Adrenal gland (tissue), 12 donors: ENCODE results near the gene ERICH6B. TPM values are rescaled to one million over a fixed set of nuclear protein-coding genes. Genes with fewer than 3 reads are reported as not detected.

ENCODE experiments used
- DNase-seq, 7 donors: peaks; one replicate each; pipeline ENCODE4 v3.0.0-alpha.2; 2019 to 2020
- H3K27ac ChIP-seq, 5 donors: fragments of 200-600 bp; sonication (generic) in 4 of 5; 1 replicate in 3 of 5; 2 replicates in 2 of 5; pipeline versions ENCODE4 v1.5.1 to v1.8.0; 2016 to 2020; ENCODE audit warnings: mild to moderate bottlenecking in 1 of 5
- H3K27me3 ChIP-seq: fragments of 200-600 bp; 2 replicates; pipeline ENCODE4 v1.8.0; 2021
- H3K36me3 ChIP-seq, 2 donors: fragments of 200-600 bp; replicated peaks in 1 of 2; 1 replicate in 1 of 2; 2 replicates in 1 of 2; pipeline versions ENCODE4 v1.5.1 to v1.8.0; 2018 to 2022
- H3K4me1 ChIP-seq, 2 donors: fragments of 200-600 bp; replicated peaks in 1 of 2; 1 replicate in 1 of 2; 2 replicates in 1 of 2; pipeline versions ENCODE4 v1.5.1 to v1.8.0; 2018 to 2021
- H3K4me3 ChIP-seq, 4 donors: fragments of 200-600 bp; sonication (generic) in 3 of 4; one replicate each; pipeline ENCODE4 v1.5.1; 2016 to 2018
- H3K9me3 ChIP-seq, 3 donors: fragments of 200-600 bp; sonication (generic) in 1 of 3; replicated peaks in 1 of 3; 1 replicate in 2 of 3; 2 replicates in 1 of 3; pipeline versions ENCODE4 v1.5.1 to v1.8.0; 2016 to 2021
- CTCF ChIP-seq, 6 experiments: fragments of 450-650 bp in 4 of 6; fragments of 200-600 bp in 2 of 6; sonication (generic) in 1 of 6; IDR thresholded peaks; 1 replicate in 5 of 6; 2 replicates in 1 of 6; pipeline versions ENCODE4 v1.5.1 to v1.8.0; 2016 to 2021; ENCODE audit warnings: antibody characterized with exemption in 6 of 6, mild to moderate bottlenecking in 2 of 6, moderate library complexity in 1 of 6
- POLR2A ChIP-seq, 2 donors: fragments of 450-650 bp; IDR thresholded peaks; one replicate each; pipeline ENCODE4 v1.6.1; 2017; ENCODE audit warnings: antibody characterized with exemption in 2 of 2, mild to moderate bottlenecking in 2 of 2, moderate library complexity in 1 of 2
- WGBS, 4 donors: extraction: QIAGEN DNeasy Blood & Tissue Kit in 2 of 4; methylation state at CpG; one replicate each; pipeline versions ENCODE4 v1.1.5 to v1.1.7; 2013 to 2017; 5-methylcytosine and 5-hydroxymethylcytosine counted together
- intact Hi-C, 2 donors: fragments of 100-400 bp; cut with DNase I; formaldehyde crosslinking; loops; one replicate each; pipeline versions ENCODE4 v1.14.1 to v1.15.0; 2022 to 2023
- polyA plus RNA-seq, 3 donors: library from polyadenylated mRNA; stranded (reverse); fragments of 200-250 nt in 2 of 3; fragments of 350-450 nt in 1 of 3; fragmentation: Illumina TruSeq in 1 of 3; extraction: RNeasy Lipid Tissue Mini Kit (QIAGEN cat#74804) in 1 of 3; gene quantifications; one replicate each; pipeline ENCODE4 v1.2.3, GENCODE V29; 2013 to 2014
- total RNA-seq, 9 donors: library from RNA; depleted of rRNA in 4 of 9; stranded (reverse); fragments of >200 nt in 4 of 9; fragments of 120-200 nt in 1 of 9; fragmentation: NEBNext Ultra II Directional in 1 of 9; extraction: Animal tissue kit (Norgen Biotek cat#: 25700) in 1 of 9; gene quantifications; one replicate each; pipeline versions ENCODE4 v1.1.0 to v1.2.4, GENCODE V29; 2013 to 2023
- donor health status: healthy with polysubstance abuse.
- donor health status: Bipolar disorder and iron deficiency.
- donor health status: DM: yes; HTN: yes; CAD: no.
- donor health status: DM: no; HTN: no; CAD: no.
- donor health status: DM: no; HTN: no; CAD: no.
- donor health status: DM: yes; HTN: yes; CAD: no.

Gene ERICH6B
- total and polyA plus RNA-seq, 12 donors: 0.06 TPM; not detected in 11

GRCh38 chr13:45546410-45546765 is 69.2 kb downstream of the ERICH6B start:
- Histone ChIP-seq H3K27me3 (no peaks in the 10 kb centered on the region), H3K27ac (no peak overlapping the region), H3K9me3 (no peaks in the 10 kb centered on the region), H3K36me3 (no peaks in the 10 kb centered on the region), H3K4me1 (no peaks in the 10 kb centered on the region), H3K4me3 (no peak overlapping the region)
- TF ChIP-seq CTCF (IDR thresholded peaks at IDR 0.05) (no peak), POLR2A (IDR thresholded peaks at IDR 0.05) (no peak)
- intact Hi-C loops: no loop called here
- WGBS, 4 donors: 87 to 92% (median 89%) methylated on average over 8 of the region's 8 CpGs
- no peak for DNase-seq

GRCh38 chr13:45545686-45546409 is 69.7 kb downstream of the ERICH6B start:
- intact Hi-C loops: no loop called here

GRCh38 chr13:45544520-45544919 is 71.0 kb downstream of the ERICH6B start:
- no peak for DNase-seq
- H3K9me3 ChIP-seq: no peaks in the 10 kb centered on the region
- H3K27me3 ChIP-seq: no peaks in the 10 kb centered on the region
- no peaks in the 10 kb centered on the region for H3K4me1 ChIP-seq
- TF ChIP-seq CTCF (IDR thresholded peaks at IDR 0.05): no peak
- TF ChIP-seq POLR2A (IDR thresholded peaks at IDR 0.05): no peak
- WGBS, 4 donors: 79 to 90% (median 84%) methylated on average over 1 to 2 of the region's 2 CpGs
- no peaks in the 10 kb centered on the region for H3K36me3 ChIP-seq
- intact Hi-C loops: no loop called here
- H3K4me3 ChIP-seq: no peak overlapping the region
- no peak overlapping the region for H3K27ac ChIP-seq

More at GRCh38 chr13:45545686-45546409, 69.7 kb downstream of the ERICH6B start:
- DNase-seq: no peak
- no peak overlapping the region for H3K4me3 ChIP-seq
- no peaks in the 10 kb centered on the region for H3K4me1 ChIP-seq
- no peaks in the 10 kb centered on the region for H3K9me3 ChIP-seq
- WGBS, 4 donors: 66 to 68% (median 67%) methylated on average over 6 of the region's 6 CpGs
- no peak for TF ChIP-seq POLR2A (IDR thresholded peaks at IDR 0.05)
- no peak for TF ChIP-seq CTCF (IDR thresholded peaks at IDR 0.05)
- H3K27me3 ChIP-seq: no peaks in the 10 kb centered on the region
- no peaks in the 10 kb centered on the region for H3K36me3 ChIP-seq
- H3K27ac ChIP-seq: no peak overlapping the region

GRCh38 chr13:45542878-45543277 is 72.7 kb downstream of the ERICH6B start:
- Histone ChIP-seq H3K36me3 (no peaks in the 10 kb centered on the region), H3K4me3 (no peak overlapping the region), H3K4me1 (no peaks in the 10 kb centered on the region), H3K27me3 (no peaks in the 10 kb centered on the region), H3K27ac (no peak overlapping the region), H3K9me3 (no peaks in the 10 kb centered on the region)
- WGBS, 4 donors: 79 to 98% (median 96%) methylated on average over 2 to 5 of the region's 5 CpGs
- intact Hi-C loops: no loop called here
- DNase-seq: no peak
- TF ChIP-seq CTCF (IDR thresholded peaks at IDR 0.05) (no peak), POLR2A (IDR thresholded peaks at IDR 0.05) (no peak)
